HUES6 (cell line): ENCODE data around the gene OXTR.
"Not testable (repeated sequence)": the region's sequence is repeated elsewhere in the genome, so short reads cannot be mapped to it uniquely, and the experiment has no call there.

Source experiments
- H3K27ac ChIP-seq: 2 replicates; pipeline ENCODE4 v1.7.0; 2013; ENCODE audit warnings: low read depth, mild to moderate bottlenecking, low read length, inconsistent platforms
- H3K27me3 ChIP-seq: 2 replicates; pipeline ENCODE4 v1.6.1; 2013; ENCODE audit warnings: low read length; ENCODE audit not compliant: control insufficient read depth, insufficient read depth
- H3K36me3 ChIP-seq: 2 replicates; pipeline ENCODE4 v1.6.1; 2013; ENCODE audit warnings: low read length; ENCODE audit not compliant: control insufficient read depth, insufficient read depth
- H3K4me1 ChIP-seq: 2 replicates; pipeline ENCODE4 v1.6.1; 2013; ENCODE audit warnings: low read length; ENCODE audit not compliant: control insufficient read depth, insufficient read depth
- H3K4me3 ChIP-seq: 2 replicates; pipeline ENCODE4 v1.5.1; 2013; ENCODE audit warnings: low read depth, low read length
- H3K9ac ChIP-seq: one replicate; pipeline ENCODE4 v1.6.1; 2013; ENCODE audit warnings: mild to moderate bottlenecking, low read length
- H3K9me3 ChIP-seq: 2 replicates; pipeline ENCODE4 v1.6.1; 2013; ENCODE audit warnings: low read depth, low read length; ENCODE audit not compliant: control insufficient read depth, insufficient read depth

Gene OXTR

GRCh38 chr3:8730656-8731055, 38.8 kb downstream of the OXTR start:
- H3K27me3 ChIP-seq: 0 out of 2 replicates have a peak, but pooled peaks cover 3% of the 10 kb centered on the region
- H3K9ac ChIP-seq: no peak overlapping the region
- 0 out of 2 replicates have a peak, but pooled peaks cover 4% of the 10 kb centered on the region for H3K9me3 ChIP-seq
- H3K36me3 ChIP-seq: no peaks in the 10 kb centered on the region
- H3K4me1 ChIP-seq: peaks cover 7% of the 10 kb centered on the region; the same call in 1 of the 2 replicates
- no peak overlapping the region for H3K4me3 ChIP-seq
- H3K27ac ChIP-seq: no peak overlapping the region

GRCh38 chr3:8729479-8729878, 39.9 kb downstream of the OXTR start:
- Histone ChIP-seq H3K4me1 (peaks cover 10% of the 10 kb centered on the region; the same call in 1 of the 2 replicates), H3K4me3 (no peak overlapping the region), H3K36me3 (no peaks in the 10 kb centered on the region), H3K9me3 (0 out of 2 replicates have a peak, but pooled peaks cover 4% of the 10 kb centered on the region), H3K9ac (no peak overlapping the region), H3K27ac (no peak overlapping the region), H3K27me3 (0 out of 2 replicates have a peak, but pooled peaks cover 3% of the 10 kb centered on the region)

GRCh38 chr3:8727605-8728512, 41.6 kb downstream of the OXTR start:
- 0 out of 2 replicates have a peak, but pooled peaks cover 3% of the 10 kb centered on the region for H3K27me3 ChIP-seq
- no peaks in the 10 kb centered on the region for H3K36me3 ChIP-seq
- no peak overlapping the region for H3K4me3 ChIP-seq
- peaks cover 12% of the 10 kb centered on the region; the same call in 1 of the 2 replicates for H3K4me1 ChIP-seq
- 0 out of 2 replicates have a peak, but pooled peaks cover 4% of the 10 kb centered on the region for H3K9me3 ChIP-seq
- no peak overlapping the region for H3K9ac ChIP-seq
- no peak overlapping the region for H3K27ac ChIP-seq

- no peaks in the 10 kb centered on the region for H3K36me3 ChIP-seq
- H3K4me3 ChIP-seq: no peak overlapping the region
- no peaks in the 10 kb centered on the region for H3K27me3 ChIP-seq
- H3K4me1 ChIP-seq: 0 out of 2 replicates have a peak, but pooled peaks cover 12% of the 10 kb centered on the region
- H3K27ac ChIP-seq: no peak overlapping the region
- H3K9ac ChIP-seq: no peak overlapping the region
- 0 out of 2 replicates have a peak, but pooled peaks cover 4% of the 10 kb centered on the region for H3K9me3 ChIP-seq
Measured at GRCh38 chr3:8724108-8724752, 45.2 kb downstream of the OXTR start.

- no peak overlapping the region for H3K4me3 ChIP-seq
- H3K27ac ChIP-seq: no peak overlapping the region
- no peaks in the 10 kb centered on the region for H3K36me3 ChIP-seq
- H3K9ac ChIP-seq: no peak overlapping the region
- H3K4me1 ChIP-seq: 0 out of 2 replicates have a peak, but pooled peaks cover 12% of the 10 kb centered on the region
- H3K9me3 ChIP-seq: 0 out of 2 replicates have a peak, but pooled peaks cover 4% of the 10 kb centered on the region
- H3K27me3 ChIP-seq: no peaks in the 10 kb centered on the region
Measured at GRCh38 chr3:8723612-8724011, 45.8 kb downstream of the OXTR start.

GRCh38 chr3:8722808-8723207, 46.6 kb downstream of the OXTR start:
- Histone ChIP-seq H3K9ac (no peak overlapping the region), H3K27me3 (no peaks in the 10 kb centered on the region), H3K9me3 (0 out of 2 replicates have a peak, but pooled peaks cover 4% of the 10 kb centered on the region), H3K27ac (no peak overlapping the region), H3K4me1 (0 out of 2 replicates have a peak, but pooled peaks cover 12% of the 10 kb centered on the region), H3K36me3 (no peaks in the 10 kb centered on the region), H3K4me3 (no peak overlapping the region)

GRCh38 chr3:8715757-8716156, 53.7 kb downstream of the OXTR start:
- not testable (repeated sequence) for H3K4me1 ChIP-seq, H3K27ac ChIP-seq, H3K4me3 ChIP-seq, H3K9me3 ChIP-seq, H3K9ac ChIP-seq, H3K36me3 ChIP-seq
- peaks cover 56% of the 10 kb centered on the region for H3K27me3 ChIP-seq

GRCh38 chr3:8713901-8714759, 55.3 kb downstream of the OXTR start:
- Histone ChIP-seq H3K27me3 (peaks cover 72% of the 10 kb centered on the region), H3K27ac (no peak overlapping the region)

GRCh38 chr3:8712908-8713255, 56.5 kb downstream of the OXTR start:
- Histone ChIP-seq H3K4me3 (no peak overlapping the region), H3K36me3 (no peaks in the 10 kb centered on the region), H3K27ac (no peak overlapping the region), H3K27me3 (peaks cover 85% of the 10 kb centered on the region), H3K4me1 (peaks cover 4% of the 10 kb centered on the region; the same call in 1 of the 2 replicates), H3K9me3 (no peaks in the 10 kb centered on the region), H3K9ac (no peak overlapping the region)

More at GRCh38 chr3:8713901-8714759, 55.3 kb downstream of the OXTR start:
- Histone ChIP-seq H3K9ac (no peak overlapping the region), H3K36me3 (no peaks in the 10 kb centered on the region), H3K4me1 (peaks cover 4% of the 10 kb centered on the region; the same call in 1 of the 2 replicates), H3K9me3 (no peaks in the 10 kb centered on the region), H3K4me3 (no peak overlapping the region)

- no peak overlapping the region for H3K27ac ChIP-seq
- H3K9ac ChIP-seq: no peak overlapping the region
- H3K4me1 ChIP-seq: peaks cover 4% of the 10 kb centered on the region; the same call in 1 of the 2 replicates
- no peak overlapping the region for H3K4me3 ChIP-seq
- H3K9me3 ChIP-seq: no peaks in the 10 kb centered on the region
- H3K27me3 ChIP-seq: peaks cover 89% of the 10 kb centered on the region
- H3K36me3 ChIP-seq: no peaks in the 10 kb centered on the region
Measured at GRCh38 chr3:8712045-8712907, 57.1 kb downstream of the OXTR start.
